ENCODE measurements around the gene KIF21B. TPM values are rescaled to one million over a fixed set of nuclear protein-coding genes. Genes with fewer than 3 reads are reported as not detected.

The KIF21B gene
- total and polyA plus RNA-seq, 2 experiments from 2014 or later = 4.6 to 34.3 TPM

GRCh38 chr1:201048521-201048920 lies 25.0 kb upstream of the KIF21B start:
- Histone ChIP-seq H3K27me3 (ENCODE audit: insufficient read depth) (no peaks in the 10 kb centered on the region), H3K9me2 (ENCODE audit: insufficient read depth) (peaks cover 5% of the 10 kb centered on the region; the same call in 1 of the 2 replicates), H3K4me1 (ENCODE audit: insufficient read depth) (no peaks in the 10 kb centered on the region), H3K4me3 (no peak overlapping the region), H3K36me3 (ENCODE audit: insufficient read depth) (no peaks in the 10 kb centered on the region), H3K79me2 (replicated peaks; ENCODE audit: insufficient read depth) (no peaks in the 10 kb centered on the region), H3K27ac (ENCODE audit: low read depth) (no peak overlapping the region), H3K4me2 (no peak overlapping the region), H2AFZ (no peak overlapping the region), H3F3A (replicated peaks; ENCODE audit: low read depth) (no peaks in the 10 kb centered on the region), H4K20me1 (replicated peaks; ENCODE audit: insufficient read depth) (no peaks in the 10 kb centered on the region)
- H3K4me1 Mint-ChIP-seq = peaks cover 5% of the 10 kb centered on the region; the same call in 2 of the 3 replicates
- H3K27me3 Mint-ChIP-seq (ENCODE audit: insufficient read depth, low read depth, poor library complexity) = peaks cover 6% of the 10 kb centered on the region
- no peaks in the 10 kb centered on the region for H3K9me3 Mint-ChIP-seq
- H3K4me3 Mint-ChIP-seq = no peak overlapping the region
- H3K27ac Mint-ChIP-seq = no peak overlapping the region
- DNase-seq (ENCODE audit: low spot score) (no peak), ATAC-seq (no peak)
- TF ChIP-seq, protein P1, sequence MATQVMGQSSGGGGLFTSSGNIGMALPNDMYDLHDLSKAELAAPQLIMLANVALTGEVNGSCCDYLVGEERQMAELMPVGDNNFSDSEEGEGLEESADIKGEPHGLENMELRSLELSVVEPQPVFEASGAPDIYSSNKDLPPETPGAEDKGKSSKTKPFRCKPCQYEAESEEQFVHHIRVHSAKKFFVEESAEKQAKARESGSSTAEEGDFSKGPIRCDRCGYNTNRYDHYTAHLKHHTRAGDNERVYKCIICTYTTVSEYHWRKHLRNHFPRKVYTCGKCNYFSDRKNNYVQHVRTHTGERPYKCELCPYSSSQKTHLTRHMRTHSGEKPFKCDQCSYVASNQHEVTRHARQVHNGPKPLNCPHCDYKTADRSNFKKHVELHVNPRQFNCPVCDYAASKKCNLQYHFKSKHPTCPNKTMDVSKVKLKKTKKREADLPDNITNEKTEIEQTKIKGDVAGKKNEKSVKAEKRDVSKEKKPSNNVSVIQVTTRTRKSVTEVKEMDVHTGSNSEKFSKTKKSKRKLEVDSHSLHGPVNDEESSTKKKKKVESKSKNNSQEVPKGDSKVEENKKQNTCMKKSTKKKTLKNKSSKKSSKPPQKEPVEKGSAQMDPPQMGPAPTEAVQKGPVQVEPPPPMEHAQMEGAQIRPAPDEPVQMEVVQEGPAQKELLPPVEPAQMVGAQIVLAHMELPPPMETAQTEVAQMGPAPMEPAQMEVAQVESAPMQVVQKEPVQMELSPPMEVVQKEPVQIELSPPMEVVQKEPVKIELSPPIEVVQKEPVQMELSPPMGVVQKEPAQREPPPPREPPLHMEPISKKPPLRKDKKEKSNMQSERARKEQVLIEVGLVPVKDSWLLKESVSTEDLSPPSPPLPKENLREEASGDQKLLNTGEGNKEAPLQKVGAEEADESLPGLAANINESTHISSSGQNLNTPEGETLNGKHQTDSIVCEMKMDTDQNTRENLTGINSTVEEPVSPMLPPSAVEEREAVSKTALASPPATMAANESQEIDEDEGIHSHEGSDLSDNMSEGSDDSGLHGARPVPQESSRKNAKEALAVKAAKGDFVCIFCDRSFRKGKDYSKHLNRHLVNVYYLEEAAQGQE (IDR thresholded peaks at IDR 0.05; ENCODE audit: unreplicated experiment) = no peak
- no peak for TF ChIP-seq POLR2AphosphoS5 (IDR thresholded peaks at IDR 0.05; ENCODE audit: low read depth)
- no peak for TF ChIP-seq ZNF331 (CRISPR knock-in tag; IDR thresholded peaks at IDR 0.05; ENCODE audit: low read depth)
- no peak for TF ChIP-seq ETS1 (IDR thresholded peaks at IDR 0.05)
- no peak for TF ChIP-seq EZH2phosphoT487 (IDR thresholded peaks at IDR 0.05; ENCODE audit: unreplicated experiment)
- TF ChIP-seq ZNF462 (CRISPR knock-in tag; IDR thresholded peaks at IDR 0.05) = no peak
- TF ChIP-seq STAT1 (IDR thresholded peaks at IDR 0.05; ENCODE audit: unreplicated experiment) = no peak
- TF ChIP-seq ZNF114 (CRISPR knock-in tag; IDR thresholded peaks at IDR 0.05) = no peak
- no peak for TF ChIP-seq EZH2 (IDR thresholded peaks at IDR 0.05; ENCODE audit: low read depth, unreplicated experiment)
- TF ChIP-seq, protein P2, sequence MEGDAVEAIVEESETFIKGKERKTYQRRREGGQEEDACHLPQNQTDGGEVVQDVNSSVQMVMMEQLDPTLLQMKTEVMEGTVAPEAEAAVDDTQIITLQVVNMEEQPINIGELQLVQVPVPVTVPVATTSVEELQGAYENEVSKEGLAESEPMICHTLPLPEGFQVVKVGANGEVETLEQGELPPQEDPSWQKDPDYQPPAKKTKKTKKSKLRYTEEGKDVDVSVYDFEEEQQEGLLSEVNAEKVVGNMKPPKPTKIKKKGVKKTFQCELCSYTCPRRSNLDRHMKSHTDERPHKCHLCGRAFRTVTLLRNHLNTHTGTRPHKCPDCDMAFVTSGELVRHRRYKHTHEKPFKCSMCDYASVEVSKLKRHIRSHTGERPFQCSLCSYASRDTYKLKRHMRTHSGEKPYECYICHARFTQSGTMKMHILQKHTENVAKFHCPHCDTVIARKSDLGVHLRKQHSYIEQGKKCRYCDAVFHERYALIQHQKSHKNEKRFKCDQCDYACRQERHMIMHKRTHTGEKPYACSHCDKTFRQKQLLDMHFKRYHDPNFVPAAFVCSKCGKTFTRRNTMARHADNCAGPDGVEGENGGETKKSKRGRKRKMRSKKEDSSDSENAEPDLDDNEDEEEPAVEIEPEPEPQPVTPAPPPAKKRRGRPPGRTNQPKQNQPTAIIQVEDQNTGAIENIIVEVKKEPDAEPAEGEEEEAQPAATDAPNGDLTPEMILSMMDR (conservative IDR thresholded peaks at IDR 0.05; ENCODE audit: low read depth in 2 of 2) = no peak
- no peak for TF ChIP-seq CREB1 (CRISPR knock-in tag; IDR thresholded peaks at IDR 0.05; ENCODE audit: low read depth)
- no peak for TF ChIP-seq JUNB (IDR thresholded peaks at IDR 0.05; ENCODE audit: unreplicated experiment)
- no peak for TF ChIP-seq NANOG (IDR thresholded peaks at IDR 0.05; ENCODE audit: borderline replicate concordance)
- no peaks in the 10 kb centered on the region for H3K36me3 Mint-ChIP-seq (ENCODE audit: low read depth)

All from GM23338 (cell line).